AG04450 (cell line): ENCODE data around the gene DCAKD. TPM values are rescaled to one million over a fixed set of nuclear protein-coding genes. Genes with fewer than 3 reads are reported as not detected.
"Not testable (repeated sequence)": the region's sequence is repeated elsewhere in the genome, so short reads cannot be mapped to it uniquely, and the experiment has no call there.

Experiments
- CTCF ChIA-PET: fragments of 300-600, 350-600 bp; formaldehyde crosslinking; extraction: SDS; loops from one replicate; lab custom pipeline; 2022; ENCODE audit warnings: antibody characterized with exemption, inconsistent platforms; lab: Charles Lee
- POLR2A ChIA-PET: fragments of 350-600 bp; formaldehyde crosslinking; extraction: SDS; loops from one replicate; lab custom pipeline; 2021; ENCODE audit warnings: antibody characterized with exemption, inconsistent platforms; lab: Yijun Ruan, JAX
- DNase-seq: peaks from one replicate; pipeline ENCODE4 v3.0.0-alpha.2; 2011; ENCODE audit warnings: low read depth, low spot score
- H3K27ac ChIP-seq: one replicate; pipeline ENCODE4 v1.5.1; 2012; ENCODE audit warnings: low read depth, low read length, control low read depth
- H3K27me3 ChIP-seq: one replicate; pipeline ENCODE4 v1.6.0; 2012; ENCODE audit warnings: low read length; ENCODE audit not compliant: control insufficient read depth, insufficient read depth
- H3K4me3 ChIP-seq: 2 replicates; pipeline ENCODE4 v1.5.1; 2011; ENCODE audit warnings: mild to moderate bottlenecking, low read depth, low read length, control low read depth
- H3K9me3 ChIP-seq: 2 replicates; pipeline ENCODE4 v1.5.1; 2012; ENCODE audit warnings: low read length; ENCODE audit not compliant: control insufficient read depth, insufficient read depth
- CTCF ChIP-seq: IDR thresholded peaks from 2 replicates; pipeline ENCODE4 v1.5.1; 2011; ENCODE audit warnings: low read depth, low read length, control low read depth, inconsistent platforms
- polyA plus RNA-seq: library from polyadenylated mRNA; depleted of rRNA; stranded (reverse); fragments of >200 nt; gene quantifications from 2 replicates; pipeline ENCODE4 v1.2.3, GENCODE V29; 2011

The DCAKD gene
- polyA plus RNA-seq, 1 experiment, result 21.8 TPM

GRCh38 chr17:45060797-45061605 is 9.6 kb upstream of the DCAKD start, which contains the start of gene NMT1:
Gene NMT1, plus strand, starts transcription at chr17:45061317. Its CDS starts 13 bp downstream, at chr17:45061330.
- Histone ChIP-seq H3K4me3 (peak within 1 kb of the TSS; percentile 91), H3K9me3 (no peaks in the 10 kb centered on the region; the same call in 1 of the 2 replicates), H3K27ac (peak within 1 kb of the TSS; percentile 84), H3K27me3 (no peaks in the 10 kb centered on the region)
- CTCF ChIA-PET, result interaction anchor here (1.6 to 3.3 kb wide), 4 partner anchors 35 to 88 kb away, joined by 3 to 14 read pairs (median 7); partner anchors contain the start of gene ACBD4
- peak; percentile 98 for DNase-seq
- POLR2A ChIA-PET, result interaction anchor here (0.5 to 2.5 kb wide), 10 partner anchors 9 to 162 kb away, joined by 3 to 26 read pairs (median 6); partner anchors contain the start of genes EFTUD2, HEXIM1 and HEXIM2
- TF ChIP-seq CTCF, result no peak

- ChIA-PET POLR2A (interaction anchor here (0.6 to 2.5 kb wide), 7 partner anchors 8 to 88 kb away, joined by 3 to 26 read pairs (median 6); partner anchors contain the start of gene HEXIM1), CTCF (interaction anchor here (1.6 to 1.9 kb wide), 3 partner anchors 36 to 89 kb away, joined by 3 to 14 read pairs (median 6); partner anchors contain the start of gene ACBD4)
- Histone ChIP-seq H3K27ac (peak overlapping the region; percentile 75), H3K9me3 (no peaks in the 10 kb centered on the region; the same call in 1 of the 2 replicates), H3K4me3 (peak overlapping the region; percentile 85), H3K27me3 (no peaks in the 10 kb centered on the region)
- no peak for TF ChIP-seq CTCF
- DNase-seq, result no peak
Measured at GRCh38 chr17:45060382-45060796, 9.0 kb upstream of the DCAKD start.

- no peaks in the 10 kb centered on the region for H3K27me3 ChIP-seq
- no peak for DNase-seq
- ChIA-PET CTCF (interaction anchor here (0.7 to 1.4 kb wide), 3 partner anchors 30 to 83 kb away, joined by 3 read pairs; partner anchors contain the start of gene ACBD4), POLR2A (interaction anchor here (1.0 to 1.1 kb wide), 2 partner anchors 8 to 21 kb away, joined by 4 to 5 read pairs; partner anchors contain the start of gene NMT1)
- H3K9me3 ChIP-seq, result no peaks in the 10 kb centered on the region
- peak overlapping the region; percentile 42 for H3K27ac ChIP-seq
- H3K4me3 ChIP-seq, result peak overlapping the region; percentile 58
- no peak for TF ChIP-seq CTCF
Measured at GRCh38 chr17:45052052-45052772, 780 bp upstream of the DCAKD start.

- H3K4me3 ChIP-seq, result peak overlapping the region; percentile 58; the same call in 1 of the 2 replicates
- ChIA-PET CTCF (interaction anchor here (0.7 to 2.1 kb wide), 2 partner anchors 48 kb away, joined by 3 to 7 read pairs; no protein-coding TSS in a partner anchor), POLR2A (interaction anchor here (1.0 to 1.1 kb wide), 2 partner anchors 9 to 22 kb away, joined by 4 to 5 read pairs; partner anchors contain the start of gene NMT1)
- DNase-seq, H3K27ac ChIP-seq, H3K9me3 ChIP-seq, H3K27me3 ChIP-seq: not testable (repeated sequence)
Measured at GRCh38 chr17:45051720-45052051, 254 bp upstream of the DCAKD start.
